Renal cortical epithelial cell (primary cell): Measurements from ENCODE around the gene SPSB4. TPM values are rescaled to one million over a fixed set of nuclear protein-coding genes. Genes with fewer than 3 reads are reported as not detected.
A peak's percentile ranks its signal among the peaks of the same experiment; 100 is the strongest.
"Not testable (repeated sequence)": the region's sequence is repeated elsewhere in the genome, so short reads cannot be mapped to it uniquely, and the experiment has no call there.

Experiments
- DNase-seq: peaks from one replicate; pipeline ENCODE4 v3.0.0-alpha.2; 2011; ENCODE audit warnings: low read depth
- total RNA-seq: library from RNA; depleted of rRNA; stranded (reverse); fragments of >200 nt; gene quantifications from 2 replicates; pipeline ENCODE4 v1.2.3, GENCODE V29; 2014

The SPSB4 gene
- total RNA-seq, 1 donor from 2014 or later, result not detected

GRCh38 chr3:141094790-141095545, 43.8 kb downstream of the SPSB4 start:
- DNase-seq, result no peak

- DNase-seq, result no peak
Observed at GRCh38 chr3:141095546-141095937, 44.4 kb downstream of the SPSB4 start.

GRCh38 chr3:141096164-141096563, 45.0 kb downstream of the SPSB4 start:
- no peak for DNase-seq

GRCh38 chr3:141096981-141097380, 45.8 kb downstream of the SPSB4 start:
- no peak for DNase-seq

GRCh38 chr3:141100112-141100511, 49.0 kb downstream of the SPSB4 start:
- no peak for DNase-seq

- no peak for DNase-seq
Observed at GRCh38 chr3:141100531-141101320, 49.6 kb downstream of the SPSB4 start.

- DNase-seq, result no peak
Observed at GRCh38 chr3:141102372-141102771, 51.2 kb downstream of the SPSB4 start.

GRCh38 chr3:141103067-141103466, 51.9 kb downstream of the SPSB4 start:
- DNase-seq, result no peak

- DNase-seq, result no peak
Observed at GRCh38 chr3:141103503-141103902, 52.4 kb downstream of the SPSB4 start.

GRCh38 chr3:141104151-141104821, 53.1 kb downstream of the SPSB4 start:
- DNase-seq, result no peak

- DNase-seq, result peak; percentile 86
Observed at GRCh38 chr3:141105828-141106628, 54.9 kb downstream of the SPSB4 start.

- no peak for DNase-seq
Observed at GRCh38 chr3:141106842-141107241, 55.7 kb downstream of the SPSB4 start.

GRCh38 chr3:141108039-141108438, 56.9 kb downstream of the SPSB4 start:
- peak; percentile 86 for DNase-seq

GRCh38 chr3:141109751-141110150, 58.6 kb downstream of the SPSB4 start:
- DNase-seq, result peak; percentile 52

- no peak for DNase-seq
Observed at GRCh38 chr3:141110322-141110721, 59.2 kb downstream of the SPSB4 start.

GRCh38 chr3:141111364-141112155, 60.4 kb downstream of the SPSB4 start:
- DNase-seq, result no peak

- no peak for DNase-seq
Observed at GRCh38 chr3:141112686-141113297, 61.6 kb downstream of the SPSB4 start.

GRCh38 chr3:141113680-141114079, 62.5 kb downstream of the SPSB4 start:
- DNase-seq, result not testable (repeated sequence)

GRCh38 chr3:141114179-141114745, 63.1 kb downstream of the SPSB4 start:
- DNase-seq, result no peak

- no peak for DNase-seq
Observed at GRCh38 chr3:141114816-141115460, 63.8 kb downstream of the SPSB4 start.
